Measurements from ENCODE around the gene TXNDC8. TPM values are rescaled to one million over a fixed set of nuclear protein-coding genes. Genes with fewer than 3 reads are reported as not detected.

TXNDC8 gene
- total RNA-seq, 1 experiment from 2014 or later: not detected

DNA sequence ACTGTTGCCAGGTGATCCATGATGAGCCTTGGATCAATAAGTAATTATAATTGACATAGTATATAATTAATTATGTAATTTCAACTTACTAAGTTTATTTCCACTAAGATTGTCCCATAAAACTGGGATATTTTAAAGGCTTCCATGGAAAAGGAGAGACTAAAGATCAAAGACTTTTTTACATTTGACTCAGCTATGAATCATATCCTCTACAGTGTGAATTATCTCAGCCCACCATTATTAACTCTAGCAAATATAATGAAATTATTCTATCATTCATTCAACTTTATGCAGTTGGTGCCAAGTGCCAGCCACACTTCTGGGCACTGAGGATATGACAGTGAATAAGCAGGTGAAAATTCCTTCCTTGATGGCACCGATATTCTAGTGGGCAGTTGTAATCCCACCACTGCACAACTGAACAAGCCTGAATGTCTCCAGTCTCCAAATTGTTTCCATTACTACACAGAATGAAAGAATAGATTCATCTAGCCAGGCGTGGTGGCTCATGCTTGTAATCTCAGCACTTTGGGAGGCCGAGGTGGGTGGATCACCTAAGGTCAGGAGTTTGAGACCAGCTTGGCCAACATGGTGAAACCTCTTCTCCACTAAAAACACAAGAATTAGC, 59.5 kb downstream of the TXNDC8 start:
- peak; percentile 54 for DNase-seq (ENCODE audit: low read depth)

GRCh38 chr9:110276781-110277180, 60.9 kb downstream of the TXNDC8 start:
- DNase-seq (ENCODE audit: low read depth): no peak

DNA sequence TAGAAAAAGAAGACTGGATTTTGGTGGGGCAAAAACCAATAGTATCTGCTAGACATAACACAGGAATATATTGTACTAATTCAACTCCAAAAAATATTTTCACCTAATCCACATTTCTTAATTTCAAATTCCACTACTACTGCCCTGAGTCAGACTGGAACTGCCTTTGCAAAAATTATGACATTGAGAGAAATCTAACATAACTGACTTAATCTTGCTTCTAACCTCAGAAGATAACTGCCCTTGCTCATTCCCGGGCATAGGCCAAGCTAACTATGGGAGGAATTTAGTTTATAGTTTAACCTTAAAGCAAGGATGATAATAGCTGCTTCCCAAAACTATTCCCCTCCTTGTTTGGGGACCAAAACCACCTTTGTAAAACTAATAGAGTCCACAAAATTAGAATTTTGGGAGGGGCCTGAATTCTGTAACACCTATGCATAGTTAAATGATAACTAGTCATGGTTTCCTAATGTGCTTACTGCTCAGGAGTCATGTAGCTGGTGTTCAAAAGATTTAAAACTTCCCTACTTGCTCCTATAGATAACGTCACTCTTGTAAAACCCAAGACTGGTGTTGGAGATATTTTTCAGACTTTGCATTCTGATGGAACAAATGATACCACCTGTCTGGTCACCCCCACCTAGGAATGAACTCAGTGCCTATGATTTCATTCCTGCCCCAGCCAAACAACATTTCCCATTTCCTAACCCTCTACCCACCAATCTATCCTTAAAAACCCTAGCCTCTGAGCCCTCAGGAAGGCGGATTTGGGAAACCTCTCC, 67.3 kb downstream of the TXNDC8 start:
- no peak for DNase-seq (ENCODE audit: low read depth)

GRCh38 chr9:110266795-110267194, 70.9 kb downstream of the TXNDC8 start:
- DNase-seq (ENCODE audit: low read depth): no peak

GRCh38 chr9:110261632-110262031, 76.0 kb downstream of the TXNDC8 start:
- DNase-seq (ENCODE audit: low read depth): no peak

DNA sequence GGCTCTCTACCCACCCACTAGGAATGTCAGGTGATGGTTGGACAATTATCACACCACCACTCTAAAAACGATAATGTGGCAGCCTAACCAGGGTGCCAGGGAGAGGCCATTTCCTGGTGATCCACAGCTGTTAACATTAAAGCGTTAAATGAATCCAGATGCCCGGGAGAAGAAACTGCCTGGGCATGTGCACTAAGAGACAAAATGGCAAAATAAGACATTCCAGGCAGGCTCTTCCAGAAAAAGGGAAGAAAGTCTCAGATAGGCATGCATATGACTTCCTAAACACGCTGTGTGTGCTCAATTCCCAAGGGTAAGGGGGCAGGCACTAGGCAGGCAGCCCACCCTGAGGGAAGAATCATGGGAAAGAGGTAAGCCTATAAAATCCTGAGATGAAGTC, 76.8 kb downstream of the TXNDC8 start:
- DNase-seq (ENCODE audit: low read depth): peak; percentile 22

DNA sequence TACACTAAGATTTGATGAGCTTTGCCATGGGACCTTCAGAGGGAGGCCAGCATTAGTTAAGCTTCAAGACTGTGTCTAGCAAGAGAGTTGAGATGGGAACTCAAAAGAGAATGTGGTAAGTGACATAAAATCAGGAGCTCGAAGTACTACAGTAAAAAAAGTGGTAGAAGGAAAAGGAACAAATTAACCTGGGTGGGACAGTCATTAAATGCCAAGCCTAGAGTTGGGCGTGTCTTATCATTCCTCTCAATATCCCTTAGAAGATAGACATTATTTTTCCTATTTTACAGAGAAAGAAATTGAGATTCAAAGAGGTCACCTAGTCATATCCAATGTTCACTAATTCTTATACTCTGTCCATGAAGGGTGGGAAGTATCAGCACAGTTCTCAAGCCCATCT, 78.1 kb downstream of the TXNDC8 start:
- no peak for DNase-seq (ENCODE audit: low read depth)

GRCh38 chr9:110258690-110259091, 79.0 kb downstream of the TXNDC8 start:
- no peak for DNase-seq (ENCODE audit: low read depth)

DNA sequence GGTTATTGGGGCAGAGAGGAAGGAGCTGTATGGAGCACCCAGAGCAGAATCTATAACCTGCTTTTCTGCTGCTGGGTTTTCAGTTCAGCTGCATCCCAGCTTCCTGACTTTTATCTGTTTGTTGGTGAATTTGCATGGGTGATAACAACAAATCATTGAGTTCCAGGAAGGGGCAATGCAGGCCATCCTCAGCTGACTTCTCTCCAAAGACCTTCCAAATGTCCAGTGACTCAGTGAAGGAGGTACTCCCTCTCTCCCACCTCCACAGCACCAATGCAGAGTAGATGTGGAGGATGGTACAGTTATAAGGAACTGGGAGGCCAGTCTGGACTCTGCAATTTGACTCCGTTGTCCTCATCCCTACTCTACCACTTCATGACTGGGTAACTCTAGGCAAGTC, 79.7 kb downstream of the TXNDC8 start:
- no peak for DNase-seq (ENCODE audit: low read depth)

GRCh38 chr9:110257097-110257841, 80.4 kb downstream of the TXNDC8 start:
- no peak for DNase-seq (ENCODE audit: low read depth)

DNA sequence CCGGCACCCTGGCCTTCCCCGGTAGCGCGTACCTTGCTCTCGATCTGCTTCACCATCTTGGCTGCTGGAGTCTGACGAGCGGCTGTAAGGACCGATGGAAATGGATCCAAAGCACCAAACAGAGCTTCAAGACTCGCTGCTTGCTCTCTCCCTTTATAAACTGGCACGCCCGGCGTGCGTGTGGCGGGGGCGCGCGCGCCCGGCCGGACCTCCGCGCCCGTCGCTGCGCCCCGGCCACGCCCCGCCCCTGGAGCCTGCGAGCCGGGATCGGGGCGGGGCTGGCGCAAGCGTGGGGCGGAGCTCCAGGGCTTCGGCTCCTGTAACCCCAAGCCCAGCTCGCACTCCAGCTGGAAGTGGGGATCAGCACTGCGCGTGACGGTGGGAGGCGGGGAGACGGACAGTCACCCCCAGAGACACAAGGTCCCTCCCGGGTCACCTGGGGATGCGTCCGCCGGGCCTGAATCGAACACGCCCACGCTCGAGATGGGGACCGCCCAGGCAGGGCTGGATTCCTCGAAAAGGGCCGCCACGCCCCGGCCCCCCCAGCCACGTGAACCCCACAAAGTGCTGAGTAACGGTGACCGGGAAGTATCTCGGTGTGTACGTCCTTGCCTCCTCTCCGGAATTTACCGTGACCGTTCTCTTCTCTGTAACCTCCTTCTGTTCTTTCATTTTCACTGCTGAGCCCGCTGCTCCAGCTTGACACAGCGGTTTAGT, 81.1 kb downstream of the TXNDC8 start, which contains the start of gene TXN:
TSS of gene TXN (minus strand) at position 128 of the 717 bp plus-strand sequence. CDS start at position 56, 72 bp downstream.
- peak; percentile 90 for DNase-seq (ENCODE audit: low read depth)

- DNase-seq (ENCODE audit: low read depth): peak; percentile 87
These were observed 81.9 kb downstream of the TXNDC8 start for GRCh38 chr9:110255463-110256379.

GRCh38 chr9:110255034-110255462, 82.6 kb downstream of the TXNDC8 start:
- no peak for DNase-seq (ENCODE audit: low read depth)

GRCh38 chr9:110254500-110254899, 83.2 kb downstream of the TXNDC8 start:
- DNase-seq (ENCODE audit: low read depth): no peak

Other genes starting within 250 kb of the TXNDC8 start
- gene C9orf152, start 129.7 kb downstream of the TXNDC8 start, total RNA-seq (2014; rRNA removed; shearing (Covaris generic)): not detected in 2 replicates
- 977 and 1,094 TPM in 2 replicates for gene TXN, start 81.4 kb downstream of the TXNDC8 start, total RNA-seq (2014; rRNA removed; shearing (Covaris generic))
- 10.9 and 17.2 TPM in 2 replicates for gene SVEP1, start 241.9 kb upstream of the TXNDC8 start, total RNA-seq (2014; rRNA removed; shearing (Covaris generic))

Measured in RPMI7951 (cell line).